ENCODE data around the gene PCDHGC3.
A peak's percentile ranks its signal among the peaks of the same experiment; 100 is the strongest.

The PCDHGC3 gene

GRCh38 chr5:141524604-141525597 lies 49.1 kb downstream of the PCDHGC3 start:
- peak; percentile 71 for DNase-seq

GRCh38 chr5:141525653-141526052 lies 49.9 kb downstream of the PCDHGC3 start:
- DNase-seq, result no peak

DNA sequence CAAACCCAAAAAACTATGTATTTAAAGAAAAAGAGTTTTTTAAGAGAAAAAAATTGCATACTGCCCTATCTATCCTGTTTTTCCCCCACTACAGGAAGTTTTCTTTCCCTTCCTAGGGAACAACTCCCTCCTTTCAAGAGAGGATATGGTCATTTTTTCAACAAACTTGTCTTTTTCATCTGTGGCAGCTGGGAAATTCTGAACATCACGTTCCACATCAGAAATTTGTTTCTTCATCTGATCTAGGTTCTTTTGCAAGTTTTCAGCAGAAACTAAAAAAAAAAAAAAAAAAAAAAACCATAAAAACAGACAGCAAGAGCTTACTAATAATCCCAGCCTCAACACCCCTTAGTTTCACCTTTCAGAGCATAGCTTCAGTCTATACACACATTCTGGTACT lies 51.7 kb downstream of the PCDHGC3 start:
- DNase-seq, result no peak

Data from NCI-H1436 (cell line).